GM18511 (cell line): ENCODE data around the gene STUB1.

Experiments used
- ATAC-seq: cut with Tn5 transposase; IDR thresholded peaks from one replicate; pipeline ENCODE4 v1.9.1; 2021; ENCODE audit warnings: mild to moderate bottlenecking, moderate library complexity; ENCODE audit not compliant: unreplicated experiment

STUB1 gene

GRCh38 chr16:679814-680624 lies at the start of gene STUB1:
TSS of gene STUB1 (plus strand) at chr16:680410. CDS start at chr16:680526, 116 bp downstream.
- ATAC-seq = peak; percentile 51

GRCh38 chr16:630815-631405 lies 49.3 kb upstream of the STUB1 start, which contains the start of gene WFIKKN1:
TSS of gene WFIKKN1 (plus strand) at chr16:630985. CDS start at chr16:631254, 269 bp downstream.
- no peak for ATAC-seq

GRCh38 chr16:631808-632358 lies 48.3 kb upstream of the STUB1 start:
- ATAC-seq = no peak

- no peak for ATAC-seq
These were observed 47.5 kb upstream of the STUB1 start for GRCh38 chr16:632486-633335.

- ATAC-seq = no peak
These were observed 46.7 kb upstream of the STUB1 start for GRCh38 chr16:633336-634050.

GRCh38 chr16:634051-634670 lies 46.0 kb upstream of the STUB1 start:
- no peak for ATAC-seq

- no peak for ATAC-seq
These were observed 45.2 kb upstream of the STUB1 start for GRCh38 chr16:634996-635395.

- ATAC-seq = peak; percentile 10
These were observed 44.5 kb upstream of the STUB1 start for GRCh38 chr16:635573-636205.

GRCh38 chr16:636206-637080 lies 43.8 kb upstream of the STUB1 start, which contains the start of gene METTL26:
TSS of gene METTL26 (minus strand) at chr16:636305. CDS start at chr16:636290, 15 bp downstream.
- peak; percentile 75 for ATAC-seq

GRCh38 chr16:637081-638018 lies 42.9 kb upstream of the STUB1 start:
- ATAC-seq = no peak

GRCh38 chr16:638034-638543 lies 42.1 kb upstream of the STUB1 start:
- no peak for ATAC-seq

GRCh38 chr16:638836-639235 lies 41.4 kb upstream of the STUB1 start:
- ATAC-seq = no peak

GRCh38 chr16:640614-641013 lies 39.6 kb upstream of the STUB1 start:
- no peak for ATAC-seq

- ATAC-seq = peak; percentile 61
These were observed 38.7 kb upstream of the STUB1 start, which contains the start of gene MCRIP2 for GRCh38 chr16:641326-642188. TSS of gene MCRIP2 (plus strand) at chr16:641828. CDS start at chr16:641992, 164 bp downstream.

GRCh38 chr16:642189-643049 lies 37.8 kb upstream of the STUB1 start:
- ATAC-seq = peak; percentile 62
